ENCODE data around the gene MRPL50.

Gene MRPL50

GRCh38 chr9:101429736-101430135 lies 31.3 kb upstream of the MRPL50 start:
- H3K27me3 ChIP-seq (ENCODE audit: insufficient read depth, poor library complexity, severe bottlenecking): no peaks in the 10 kb centered on the region
- no peak overlapping the region for H3K27ac ChIP-seq (replicated peaks)
- TF ChIP-seq POLR2AphosphoS5 (IDR thresholded peaks at IDR 0.05; ENCODE audit: low read depth) (no peak), GABPA (IDR thresholded peaks at IDR 0.05; ENCODE audit: low read depth) (no peak), CTCF (IDR thresholded peaks at IDR 0.05; ENCODE audit: insufficient read depth, low read length) (no peak), REST (IDR thresholded peaks at IDR 0.05; ENCODE audit: insufficient replicate concordance, low read depth) (no peak), SPI1 (IDR thresholded peaks at IDR 0.05; ENCODE audit: borderline replicate concordance, low read depth) (no peak)
- DNase-seq (ENCODE audit: low read depth in 1 of 2, low spot score in 1 of 2): no peak
- no peak overlapping the region for H3K4me3 ChIP-seq (replicated peaks; ENCODE audit: insufficient read depth, low read length)

- Histone ChIP-seq H3K27me3 (ENCODE audit: insufficient read depth, poor library complexity, severe bottlenecking) (no peaks in the 10 kb centered on the region), H3K27ac (replicated peaks) (no peak overlapping the region), H3K4me3 (replicated peaks; ENCODE audit: insufficient read depth, low read length) (no peak overlapping the region)
- no peak for DNase-seq (ENCODE audit: low read depth in 1 of 2, low spot score in 1 of 2)
- TF ChIP-seq POLR2AphosphoS5 (IDR thresholded peaks at IDR 0.05; ENCODE audit: low read depth) (no peak), CTCF (IDR thresholded peaks at IDR 0.05; ENCODE audit: insufficient read depth, low read length) (no peak), GABPA (IDR thresholded peaks at IDR 0.05; ENCODE audit: low read depth) (no peak), SPI1 (IDR thresholded peaks at IDR 0.05; ENCODE audit: borderline replicate concordance, low read depth) (no peak), REST (IDR thresholded peaks at IDR 0.05; ENCODE audit: insufficient replicate concordance, low read depth) (no peak)
Measured at GRCh38 chr9:101428909-101429308, 30.5 kb upstream of the MRPL50 start.

DNA sequence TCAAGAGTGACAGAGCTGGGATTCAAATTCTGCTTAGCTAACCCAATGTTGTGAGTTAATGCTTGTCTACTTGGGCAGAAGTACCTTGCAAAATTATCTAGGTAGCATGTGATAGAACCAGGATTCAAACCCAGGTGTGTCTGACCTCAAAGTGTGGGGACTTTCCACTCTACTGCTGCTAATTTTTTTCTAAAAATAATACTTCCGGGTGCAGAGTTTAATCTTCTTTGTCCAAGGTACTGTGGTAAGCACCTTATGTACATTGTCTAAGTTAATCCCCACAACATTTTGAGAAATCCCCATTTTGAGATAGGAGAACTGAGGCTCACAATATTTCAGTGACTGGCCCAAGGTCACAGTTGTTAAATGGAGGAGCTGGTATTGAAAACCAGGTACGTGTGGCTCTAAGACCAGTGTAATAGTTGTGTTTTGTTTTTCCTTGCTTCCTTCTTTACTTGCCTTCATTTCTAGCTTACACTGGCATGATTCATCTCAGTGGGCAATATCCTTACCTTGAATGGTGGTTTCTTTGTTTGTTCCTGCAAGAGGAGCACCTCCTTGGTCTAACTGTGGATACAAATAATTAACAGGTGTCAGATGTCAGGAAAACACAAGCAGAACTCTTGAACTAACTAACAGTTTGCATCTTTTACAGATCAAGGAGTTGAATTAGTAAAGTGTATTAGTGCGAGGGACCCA lies 29.7 kb upstream of the MRPL50 start:
- Histone ChIP-seq H3K4me3 (replicated peaks; ENCODE audit: insufficient read depth, low read length) (no peak overlapping the region), H3K27ac (replicated peaks) (no peak overlapping the region), H3K27me3 (ENCODE audit: insufficient read depth, poor library complexity, severe bottlenecking) (no peaks in the 10 kb centered on the region)
- DNase-seq (ENCODE audit: low read depth in 1 of 2, low spot score in 1 of 2): no peak
- TF ChIP-seq GABPA (IDR thresholded peaks at IDR 0.05; ENCODE audit: low read depth) (no peak), SPI1 (IDR thresholded peaks at IDR 0.05; ENCODE audit: borderline replicate concordance, low read depth) (no peak), REST (IDR thresholded peaks at IDR 0.05; ENCODE audit: insufficient replicate concordance, low read depth) (no peak), CTCF (IDR thresholded peaks at IDR 0.05; ENCODE audit: insufficient read depth, low read length) (no peak)
